CD8-positive, alpha-beta memory T cell (primary cell): ENCODE data around the gene IDUA. TPM values are rescaled to one million over a fixed set of nuclear protein-coding genes. Genes with fewer than 3 reads are reported as not detected.

Source experiments
- CTCF ChIA-PET: fragments of 350-600 bp; sonication (Branson Sonifier 250); formaldehyde crosslinking; loops from one replicate; lab custom pipeline; 2021; ENCODE audit warnings: antibody characterized with exemption; lab: Charles Lee
- POLR2A ChIA-PET: fragments of 350-600 bp; sonication (Branson Sonifier 250); formaldehyde crosslinking; loops from one replicate; lab custom pipeline; 2021; ENCODE audit warnings: antibody characterized with exemption; lab: Charles Lee
- DNase-seq, 5 donors: peaks; one replicate each; pipeline versions ENCODE4 v3.0.0 to v3.0.0-alpha.2; 2020 to 2022; ENCODE audit warnings: mixed read lengths in 1 of 5
- H3K27ac ChIP-seq: one replicate; pipeline ENCODE4 v1.7.0; 2013; ENCODE audit warnings: low read depth, mild to moderate bottlenecking, low read length, moderate library complexity
- H3K27me3 ChIP-seq: 2 replicates; pipeline ENCODE4 v1.7.0; 2013; ENCODE audit warnings: low read length, mild to moderate bottlenecking; ENCODE audit not compliant: insufficient read depth, poor library complexity, severe bottlenecking
- H3K36me3 ChIP-seq: 2 replicates; pipeline ENCODE4 v1.7.0; 2013; ENCODE audit warnings: mild to moderate bottlenecking, low read length, moderate library complexity; ENCODE audit not compliant: insufficient read depth
- H3K4me1 ChIP-seq: 2 replicates; pipeline ENCODE4 v1.7.0; 2013; ENCODE audit warnings: mild to moderate bottlenecking, low read length, moderate library complexity; ENCODE audit not compliant: insufficient read depth
- H3K4me3 ChIP-seq: 2 replicates; pipeline ENCODE4 v1.7.0; 2013; ENCODE audit warnings: mild to moderate bottlenecking, low read length
- H3K9me3 ChIP-seq: 2 replicates; pipeline ENCODE4 v1.7.0; 2013; ENCODE audit warnings: mild to moderate bottlenecking, low read length
- H3K27ac Mint-ChIP-seq, 8 donors: one replicate each; pipeline ENCODE4 v1.8.0; 2020 to 2021; ENCODE audit warnings: mixed read lengths in 8 of 8, mild to moderate bottlenecking in 6 of 8, inconsistent platforms in 3 of 8, moderate library complexity in 3 of 8
- H3K27me3 Mint-ChIP-seq, 2 donors: one replicate each; pipeline ENCODE4 v1.8.0; 2020 to 2021; ENCODE audit warnings: mixed read lengths in 2 of 2, mild to moderate bottlenecking in 1 of 2, moderate library complexity in 1 of 2
- H3K36me3 Mint-ChIP-seq, 3 donors: one replicate each; pipeline ENCODE4 v1.8.0; 2020 to 2021; ENCODE audit warnings: mixed read lengths in 3 of 3, inconsistent platforms in 1 of 3, mild to moderate bottlenecking in 1 of 3
- H3K4me1 Mint-ChIP-seq, 3 donors: one replicate each; pipeline ENCODE4 v1.8.0; 2020 to 2021; ENCODE audit warnings: mixed read lengths in 3 of 3, inconsistent platforms in 1 of 3, mild to moderate bottlenecking in 1 of 3
- H3K4me3 Mint-ChIP-seq, 7 donors: one replicate each; pipeline ENCODE4 v1.8.0; 2020 to 2021; ENCODE audit warnings: mixed read lengths in 7 of 7, mild to moderate bottlenecking in 6 of 7, moderate library complexity in 4 of 7, inconsistent platforms in 2 of 7
- H3K9me3 Mint-ChIP-seq, 5 donors: one replicate each; pipeline ENCODE4 v1.8.0; 2020 to 2022; ENCODE audit warnings: mixed read lengths in 5 of 5, mild to moderate bottlenecking in 3 of 5, moderate library complexity in 2 of 5, inconsistent platforms in 1 of 5
- polyA plus RNA-seq: library from polyadenylated mRNA; unstranded; fragments of 300-500 nt; fragmentation: Illumina TruSeq; gene quantifications from one replicate; pipeline ENCODE4 v1.2.3, GENCODE V29; 2021
- total RNA-seq, 2 experiments: library from RNA; stranded (reverse); gene quantifications; one replicate each; pipeline ENCODE4 v1.2.3, GENCODE V29; 2021

The IDUA gene
- total and polyA plus RNA-seq, 3 experiments from 2014 or later, result 9.3 to 19.1 (median 18.7) TPM

- Histone ChIP-seq H3K4me1 (no peaks in the 10 kb centered on the region), H3K36me3 (no peaks in the 10 kb centered on the region), H3K27ac (no peak overlapping the region), H3K27me3 (no peaks in the 10 kb centered on the region), H3K4me3 (no peak overlapping the region), H3K9me3 (no peaks in the 10 kb centered on the region)
- H3K27me3 Mint-ChIP-seq, result no peaks in the 10 kb centered on the region
- H3K9me3 Mint-ChIP-seq, result no peaks in the 10 kb centered on the region
- DNase-seq, result no peak
- H3K4me1 Mint-ChIP-seq, result peaks cover 0 to 1% (median 0%) of the 10 kb centered on the region in 3 donors
- ChIA-PET POLR2A (no interaction called here), CTCF (interaction anchor here (1.2 kb wide), 1 partner anchor 34 kb away, joined by 4 read pairs; no protein-coding TSS in a partner anchor)
- H3K36me3 Mint-ChIP-seq, result peaks cover 0 to 39% (median 3%) of the 10 kb centered on the region in 3 donors
- peak overlapping the region in 1 of 8 donors; percentile 38 for H3K27ac Mint-ChIP-seq
- no peak overlapping the region for H3K4me3 Mint-ChIP-seq
Observed at GRCh38 chr4:953574-953915, 33.3 kb upstream of the IDUA start.

GRCh38 chr4:954211-955020 is 32.4 kb upstream of the IDUA start:
- CTCF ChIA-PET, result interaction anchor here (1.2 kb wide), 1 partner anchor 33 kb away, joined by 4 read pairs; no protein-coding TSS in a partner anchor
- no peak overlapping the region for H3K27ac ChIP-seq
- H3K36me3 Mint-ChIP-seq, result peaks cover 0 to 44% (median 1%) of the 10 kb centered on the region in 3 donors
- H3K4me1 Mint-ChIP-seq, result peaks cover 0 to 1% (median 0%) of the 10 kb centered on the region in 3 donors
- no peaks in the 10 kb centered on the region for H3K36me3 ChIP-seq
- H3K27me3 ChIP-seq, result no peaks in the 10 kb centered on the region
- H3K4me1 ChIP-seq, result no peaks in the 10 kb centered on the region
- no peaks in the 10 kb centered on the region for H3K27me3 Mint-ChIP-seq
- H3K27ac Mint-ChIP-seq, result peak overlapping the region in 2 of 8 donors; percentile 47 to 57
- POLR2A ChIA-PET, result no interaction called here
- H3K4me3 Mint-ChIP-seq, result no peak overlapping the region
- no peaks in the 10 kb centered on the region for H3K9me3 ChIP-seq
- H3K4me3 ChIP-seq, result no peak overlapping the region
- DNase-seq, result peak in 1 of 5 donors; percentile 30
- H3K9me3 Mint-ChIP-seq, result no peaks in the 10 kb centered on the region

GRCh38 chr4:955161-955921 is 31.5 kb upstream of the IDUA start:
- ChIA-PET CTCF (no interaction called here), POLR2A (no interaction called here)
- H3K4me3 Mint-ChIP-seq, result no peak overlapping the region
- Histone ChIP-seq H3K4me3 (no peak overlapping the region), H3K9me3 (no peaks in the 10 kb centered on the region), H3K27ac (no peak overlapping the region), H3K4me1 (no peaks in the 10 kb centered on the region), H3K27me3 (no peaks in the 10 kb centered on the region), H3K36me3 (no peaks in the 10 kb centered on the region)
- DNase-seq, result peak in 1 of 5 donors; percentile 41
- H3K36me3 Mint-ChIP-seq, result peaks cover 0 to 52% (median 1%) of the 10 kb centered on the region in 3 donors
- no peaks in the 10 kb centered on the region for H3K27me3 Mint-ChIP-seq
- H3K4me1 Mint-ChIP-seq, result peaks cover 0 to 1% (median 0%) of the 10 kb centered on the region in 3 donors
- H3K27ac Mint-ChIP-seq, result peak overlapping the region in 1 of 8 donors; percentile 17
- H3K9me3 Mint-ChIP-seq, result no peaks in the 10 kb centered on the region

- ChIA-PET CTCF (no interaction called here), POLR2A (no interaction called here)
- H3K36me3 ChIP-seq, result no peaks in the 10 kb centered on the region
- Mint-ChIP-seq H3K9me3 (no peaks in the 10 kb centered on the region), H3K4me3 (no peak overlapping the region), H3K4me1 (peaks cover 0 to 1% (median 0%) of the 10 kb centered on the region in 3 donors), H3K27ac (peak overlapping the region in 1 of 8 donors; percentile 77), H3K27me3 (no peaks in the 10 kb centered on the region), H3K36me3 (peaks cover 0 to 59% (median 1%) of the 10 kb centered on the region in 3 donors)
- no peak overlapping the region for H3K27ac ChIP-seq
- H3K4me1 ChIP-seq, result no peaks in the 10 kb centered on the region
- peak in 1 of 5 donors; percentile 46 for DNase-seq
- H3K27me3 ChIP-seq, result no peaks in the 10 kb centered on the region
- no peaks in the 10 kb centered on the region for H3K9me3 ChIP-seq
- H3K4me3 ChIP-seq, result no peak overlapping the region
Observed at GRCh38 chr4:955931-956381, 30.9 kb upstream of the IDUA start.

- H3K4me3 Mint-ChIP-seq, result no peak overlapping the region
- H3K27ac Mint-ChIP-seq, result peak overlapping the region in 2 of 8 donors; percentile 20 to 77
- H3K9me3 ChIP-seq, result no peaks in the 10 kb centered on the region
- H3K4me1 ChIP-seq, result no peaks in the 10 kb centered on the region
- ChIA-PET CTCF (no interaction called here), POLR2A (no interaction called here)
- peaks cover 0 to 63% (median 1%) of the 10 kb centered on the region in 3 donors for H3K36me3 Mint-ChIP-seq
- H3K27me3 ChIP-seq, result no peaks in the 10 kb centered on the region
- no peak overlapping the region for H3K4me3 ChIP-seq
- peaks cover 0 to 1% (median 0%) of the 10 kb centered on the region in 3 donors for H3K4me1 Mint-ChIP-seq
- peak in 1 of 5 donors; percentile 21 for DNase-seq
- no peak overlapping the region for H3K27ac ChIP-seq
- no peaks in the 10 kb centered on the region for H3K36me3 ChIP-seq
- no peaks in the 10 kb centered on the region for H3K9me3 Mint-ChIP-seq
- no peaks in the 10 kb centered on the region for H3K27me3 Mint-ChIP-seq
Observed at GRCh38 chr4:956531-957230, 30.2 kb upstream of the IDUA start.

GRCh38 chr4:957231-957580 is 29.6 kb upstream of the IDUA start:
- ChIA-PET POLR2A (no interaction called here), CTCF (no interaction called here)
- no peaks in the 10 kb centered on the region for H3K27me3 ChIP-seq
- Mint-ChIP-seq H3K4me1 (peaks cover 0 to 1% (median 0%) of the 10 kb centered on the region in 3 donors), H3K36me3 (peaks cover 0 to 65% (median under 1%) of the 10 kb centered on the region in 3 donors), H3K4me3 (no peak overlapping the region), H3K9me3 (no peaks in the 10 kb centered on the region), H3K27me3 (no peaks in the 10 kb centered on the region), H3K27ac (no peak overlapping the region)
- no peaks in the 10 kb centered on the region for H3K36me3 ChIP-seq
- no peak for DNase-seq
- no peaks in the 10 kb centered on the region for H3K4me1 ChIP-seq
- no peak overlapping the region for H3K4me3 ChIP-seq
- H3K27ac ChIP-seq, result no peak overlapping the region
- H3K9me3 ChIP-seq, result no peaks in the 10 kb centered on the region

GRCh38 chr4:957581-958313 is 29.1 kb upstream of the IDUA start:
- peaks cover 0 to 66% (median 0%) of the 10 kb centered on the region in 3 donors for H3K36me3 Mint-ChIP-seq
- POLR2A ChIA-PET, result interaction anchor here (0.6 kb wide), 1 partner anchor 12 kb away, joined by 8 read pairs; no protein-coding TSS in a partner anchor
- Histone ChIP-seq H3K4me3 (no peak overlapping the region), H3K27ac (no peak overlapping the region), H3K9me3 (no peaks in the 10 kb centered on the region), H3K27me3 (no peaks in the 10 kb centered on the region), H3K4me1 (no peaks in the 10 kb centered on the region), H3K36me3 (no peaks in the 10 kb centered on the region)
- DNase-seq, result peak in 1 of 5 donors; percentile 44
- H3K27me3 Mint-ChIP-seq, result no peaks in the 10 kb centered on the region
- CTCF ChIA-PET, result no interaction called here
- H3K27ac Mint-ChIP-seq, result peak overlapping the region in 1 of 8 donors; percentile 80
- H3K9me3 Mint-ChIP-seq, result no peaks in the 10 kb centered on the region
- H3K4me3 Mint-ChIP-seq, result no peak overlapping the region
- H3K4me1 Mint-ChIP-seq, result peaks cover 0 to 1% (median 0%) of the 10 kb centered on the region in 3 donors
